Neural cell (in vitro differentiated cells): Measurements from ENCODE around the gene PAPPA2.

Experiments used
- POLR2AphosphoS5 ChIP-seq: IDR thresholded peaks from 2 replicates; pipeline ENCODE4 v1.6.1; 2012
- TAF1 ChIP-seq: IDR thresholded peaks from 2 replicates; pipeline ENCODE4 v1.6.1; 2012; ENCODE audit warnings: low read depth

- no peak for TF ChIP-seq POLR2AphosphoS5
- TF ChIP-seq TAF1: no peak
These were observed 281.2 kb downstream of the PAPPA2 start for GRCh38 chr1:176744142-176744541.
